Kidney glomerular epithelial cell (primary cell): ENCODE measurements around the gene SVEP1.
"Not testable (repeated sequence)": the region's sequence is repeated elsewhere in the genome, so short reads cannot be mapped to it uniquely, and the experiment has no call there.

Experiments used
- DNase-seq: peaks from one replicate; lab custom pipeline; 2025; lab: John Stamatoyannopoulos, UW

SVEP1 gene

GRCh38 chr9:110443866-110444220, 135.7 kb downstream of the SVEP1 start:
- no peak for DNase-seq

- peak; percentile 41 for DNase-seq
Observed at GRCh38 chr9:110443146-110443865, 136.2 kb downstream of the SVEP1 start.

DNA sequence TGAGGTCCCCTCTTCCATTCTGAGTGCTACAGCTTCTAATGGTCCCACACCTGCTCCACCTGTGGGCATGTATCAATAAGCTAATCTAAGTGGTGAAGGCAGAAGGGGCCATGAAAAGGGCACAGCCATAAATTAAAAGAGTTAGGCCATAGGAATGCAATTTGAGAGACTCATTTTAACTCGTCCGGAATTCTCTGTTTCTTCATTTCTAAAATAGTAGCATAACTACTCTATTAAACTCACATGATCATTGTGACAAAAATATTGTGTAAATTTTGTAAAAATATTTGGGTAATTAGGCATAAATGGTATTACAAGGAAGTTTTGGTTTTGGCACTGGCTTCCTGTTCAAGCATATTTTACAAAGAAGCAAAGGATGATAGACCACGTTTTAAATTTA, 138.7 kb downstream of the SVEP1 start:
- no peak for DNase-seq

DNA sequence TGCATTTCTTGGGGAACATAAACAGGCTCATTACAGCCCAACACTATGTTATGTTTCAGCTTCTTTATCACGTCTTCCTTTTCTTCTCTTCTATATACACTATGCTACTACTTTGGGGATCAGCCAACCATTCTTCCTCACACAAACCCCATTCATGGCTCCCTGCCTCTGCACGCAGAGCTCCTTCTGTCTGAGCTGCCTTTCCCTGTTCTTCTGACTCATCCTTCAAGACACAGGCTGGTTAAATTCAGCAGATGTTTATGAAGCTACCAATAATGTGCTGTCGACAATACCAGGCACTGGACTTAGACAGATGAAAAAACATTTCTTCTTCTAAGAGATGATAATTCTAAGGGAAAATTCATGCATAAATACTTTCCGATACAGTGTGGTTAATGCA, 139.4 kb downstream of the SVEP1 start:
- no peak for DNase-seq

DNA sequence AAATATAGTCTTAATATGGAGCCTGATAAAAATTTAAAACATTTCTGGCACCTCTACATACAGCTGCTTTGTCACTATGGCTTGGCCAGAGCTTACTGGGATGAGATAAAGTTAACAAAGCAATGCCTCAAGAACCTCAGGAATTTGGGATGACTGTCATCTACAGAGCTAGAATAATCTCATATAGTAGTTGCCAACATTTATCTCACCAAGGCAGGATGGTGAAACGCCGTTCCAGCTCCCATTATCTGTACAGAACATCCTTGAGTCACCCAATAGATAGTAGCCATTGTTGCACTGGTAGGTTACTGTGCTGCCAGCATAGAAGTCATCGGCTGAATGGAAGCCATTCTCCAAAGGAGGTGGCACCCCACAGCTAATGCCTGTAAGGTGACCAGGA, 147.3 kb downstream of the SVEP1 start:
- DNase-seq: no peak

- no peak for DNase-seq
Observed at GRCh38 chr9:110429453-110429852, 150.1 kb downstream of the SVEP1 start.

DNA sequence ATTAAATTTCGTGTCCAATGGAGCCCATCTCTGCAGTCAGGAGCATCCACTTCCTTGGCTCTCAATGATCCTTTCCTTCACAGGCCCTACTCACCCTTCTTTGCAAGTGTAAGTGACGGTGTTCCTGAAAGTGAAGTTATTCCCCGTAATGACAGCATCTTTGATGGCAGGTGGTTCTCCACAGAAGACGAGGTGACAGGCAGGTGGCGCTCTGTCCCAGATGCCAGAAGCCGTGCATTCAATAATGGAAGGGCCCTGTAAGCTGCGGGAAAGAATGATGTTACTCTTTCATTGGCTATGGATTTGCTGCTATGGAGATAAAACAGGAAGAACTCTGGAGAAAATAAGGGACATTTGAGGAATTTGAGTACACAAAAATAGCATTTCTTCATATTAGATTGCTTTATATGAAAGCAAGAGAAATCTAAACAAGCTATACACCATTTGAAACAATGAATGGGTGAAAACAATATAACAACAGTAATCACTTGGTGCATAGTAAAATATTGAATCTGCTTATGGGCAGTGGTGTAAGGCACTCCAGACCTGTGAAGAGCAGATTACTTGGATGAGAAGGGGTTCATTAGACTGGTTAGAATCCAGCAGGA, 151.9 kb downstream of the SVEP1 start:
- no peak for DNase-seq

DNA sequence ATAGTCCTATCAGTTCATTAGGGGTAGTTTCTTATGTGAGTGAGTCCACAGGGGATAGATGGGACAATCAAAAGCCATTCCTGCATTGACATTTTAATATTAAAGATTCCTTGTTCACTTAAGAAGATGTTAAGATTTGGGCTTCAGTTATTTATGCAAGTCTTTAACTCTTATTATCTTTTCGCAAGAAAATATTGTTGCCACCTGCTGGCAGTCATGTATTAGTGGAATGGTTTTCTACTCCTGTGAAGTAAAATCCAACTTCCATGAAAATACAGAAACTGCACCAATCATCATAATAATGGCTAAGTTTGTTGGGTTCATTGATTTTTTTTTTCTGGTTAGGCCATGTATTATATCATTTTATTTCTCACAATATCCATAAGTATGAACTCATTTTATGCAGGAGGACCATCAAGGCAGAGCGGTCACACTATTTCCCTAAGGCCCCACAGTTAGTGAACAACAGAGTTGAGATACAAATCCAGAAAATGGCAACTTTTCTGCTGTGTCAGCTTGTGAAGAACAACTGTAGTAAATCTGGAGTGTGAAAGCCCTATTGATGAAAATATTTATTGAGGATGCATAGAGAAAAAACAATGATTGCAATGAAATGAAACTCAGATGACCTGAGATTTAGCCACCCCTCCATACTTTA, 153.4 kb downstream of the SVEP1 start:
- DNase-seq: no peak

DNA sequence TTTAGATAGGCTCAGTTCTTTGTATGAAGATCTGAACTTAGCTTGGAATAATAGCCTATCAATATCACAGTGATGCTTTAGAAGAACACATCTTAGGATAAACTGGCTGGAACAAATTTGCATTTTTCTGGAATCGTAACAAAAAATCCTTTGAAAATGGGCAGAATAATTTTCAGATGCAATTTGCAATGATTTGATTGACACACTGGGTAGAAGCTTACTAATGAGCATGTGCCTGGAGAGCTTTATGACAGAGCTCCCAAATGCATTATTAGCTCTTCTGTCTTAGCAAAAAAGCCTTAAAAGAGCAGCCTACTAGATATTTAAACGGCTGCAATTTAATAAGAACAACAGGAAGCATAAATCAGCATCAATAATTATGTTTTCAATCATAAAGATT, 165.1 kb downstream of the SVEP1 start:
- DNase-seq: no peak

- no peak for DNase-seq
Observed at GRCh38 chr9:110410961-110411360, 168.6 kb downstream of the SVEP1 start.

DNA sequence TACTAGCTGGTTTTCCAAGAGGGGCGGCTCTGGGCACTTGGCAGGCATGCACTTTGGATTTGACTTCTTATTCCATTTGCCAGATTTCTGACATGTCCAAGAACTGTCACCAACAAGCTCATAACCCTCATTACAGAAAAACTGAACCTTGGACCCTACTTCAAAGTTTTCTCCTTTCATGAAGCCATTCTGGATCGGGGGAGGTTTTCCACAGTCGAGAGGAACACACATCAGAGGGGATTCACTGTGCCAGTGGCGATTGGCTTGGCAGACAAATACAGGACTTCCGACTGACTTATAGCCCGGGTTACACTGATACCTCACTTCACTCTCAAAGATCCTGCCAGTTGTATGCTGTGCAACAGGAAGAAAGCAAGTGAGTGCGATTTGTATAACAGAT, 170.9 kb downstream of the SVEP1 start:
- DNase-seq: no peak

DNA sequence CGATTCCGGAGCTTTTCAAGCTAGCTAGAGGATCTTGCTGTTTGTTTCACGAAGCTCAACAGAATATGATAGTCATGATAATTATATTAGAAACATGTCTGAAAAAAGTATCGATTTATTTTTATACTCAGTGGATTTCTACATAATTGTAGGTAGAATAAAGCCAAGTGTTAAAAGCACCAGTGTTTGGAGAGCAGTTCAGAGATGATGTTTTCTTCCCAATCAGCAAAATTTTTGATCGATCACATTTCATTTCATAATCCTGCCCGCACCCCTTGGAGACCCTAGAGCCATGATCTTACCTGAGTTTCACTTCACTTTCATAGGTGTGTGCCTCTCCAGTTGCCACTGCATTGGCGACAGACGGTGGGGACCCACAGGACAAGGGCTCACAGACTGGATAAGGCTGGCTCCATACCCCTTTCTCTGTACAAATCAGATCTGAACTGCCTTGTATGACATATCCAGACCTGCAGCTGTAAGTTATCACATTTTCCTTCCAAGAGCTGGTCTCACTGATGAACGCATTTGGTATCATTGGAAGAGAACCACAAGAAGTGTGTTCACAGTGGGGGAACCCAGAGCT, 173.6 kb downstream of the SVEP1 start:
- no peak for DNase-seq

DNA sequence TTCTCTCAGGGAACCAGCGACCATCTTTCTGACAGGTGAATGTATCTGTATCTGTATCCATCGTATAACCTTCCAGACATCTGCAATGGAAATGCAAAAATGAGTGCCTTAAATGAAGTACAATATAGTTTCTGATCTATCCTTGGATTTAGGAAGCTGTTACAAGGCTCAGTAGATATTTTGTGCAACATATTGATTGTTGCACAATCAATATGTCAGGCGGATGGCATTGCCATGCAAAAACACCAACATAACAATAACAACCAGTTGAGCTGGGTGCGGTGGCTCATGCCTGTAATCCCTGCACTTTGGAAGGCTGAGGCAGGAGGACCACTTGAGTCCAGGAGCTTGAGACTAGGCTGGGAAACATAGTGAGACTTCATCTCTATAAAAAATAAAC, 175.1 kb downstream of the SVEP1 start:
- no peak for DNase-seq

- no peak for DNase-seq
Observed at GRCh38 chr9:110399983-110400382, 179.6 kb downstream of the SVEP1 start.

GRCh38 chr9:110398992-110399391, 180.5 kb downstream of the SVEP1 start:
- not testable (repeated sequence) for DNase-seq

GRCh38 chr9:110391826-110392485, 187.6 kb downstream of the SVEP1 start:
- DNase-seq: no peak

DNA sequence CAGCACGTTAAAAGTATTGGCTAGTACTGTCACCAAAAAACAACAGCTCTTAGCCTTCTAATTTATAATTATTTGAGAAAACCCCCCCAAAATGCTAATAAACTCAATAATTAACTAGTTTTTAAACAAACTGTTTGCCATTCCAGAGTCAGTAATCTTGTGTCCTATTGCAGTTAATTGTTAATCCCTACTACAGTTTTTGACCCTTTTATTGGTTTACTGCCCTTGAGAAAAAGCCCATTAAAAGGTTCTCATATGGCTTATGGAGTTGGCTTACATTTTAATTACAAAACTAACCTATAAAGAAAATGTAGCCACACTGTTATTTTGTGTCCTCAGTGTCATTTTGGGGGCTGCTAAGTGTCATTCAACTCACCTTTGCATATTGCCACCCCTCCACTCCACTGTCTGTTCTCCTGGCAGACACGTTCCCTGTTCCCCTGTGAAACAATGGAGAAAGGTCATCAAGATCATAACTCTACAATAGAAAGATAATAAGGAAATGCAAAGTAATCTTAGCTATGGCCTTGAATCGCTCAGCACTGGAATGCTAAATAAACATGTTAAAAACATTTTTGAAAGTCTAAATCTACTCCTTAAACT, 190.3 kb downstream of the SVEP1 start:
- no peak for DNase-seq

GRCh38 chr9:110383491-110383890, 196.1 kb downstream of the SVEP1 start:
- no peak for DNase-seq

- DNase-seq: no peak
Observed at GRCh38 chr9:110382731-110383130, 196.8 kb downstream of the SVEP1 start.

- DNase-seq: no peak
Observed at GRCh38 chr9:110371411-110372007, 208.0 kb downstream of the SVEP1 start.

DNA sequence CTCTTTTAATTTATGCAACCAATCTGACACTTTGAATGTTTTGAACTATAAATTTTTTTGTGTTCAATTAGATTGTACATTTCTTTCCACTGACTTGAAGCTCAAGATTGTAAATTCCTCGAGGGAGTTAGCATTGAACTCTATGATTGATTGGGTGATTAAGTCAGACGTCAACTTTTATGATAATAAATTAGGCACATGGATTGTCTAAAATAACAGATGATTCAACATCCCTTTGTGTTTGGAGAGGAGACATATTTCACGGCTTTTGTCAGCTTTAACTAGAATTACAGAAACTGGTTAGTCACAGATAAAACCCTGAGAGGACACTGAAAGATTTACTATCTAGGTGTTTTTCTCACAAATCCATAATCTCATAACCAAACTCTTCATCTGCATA, 209.2 kb downstream of the SVEP1 start:
- peak; percentile 90 for DNase-seq

DNA sequence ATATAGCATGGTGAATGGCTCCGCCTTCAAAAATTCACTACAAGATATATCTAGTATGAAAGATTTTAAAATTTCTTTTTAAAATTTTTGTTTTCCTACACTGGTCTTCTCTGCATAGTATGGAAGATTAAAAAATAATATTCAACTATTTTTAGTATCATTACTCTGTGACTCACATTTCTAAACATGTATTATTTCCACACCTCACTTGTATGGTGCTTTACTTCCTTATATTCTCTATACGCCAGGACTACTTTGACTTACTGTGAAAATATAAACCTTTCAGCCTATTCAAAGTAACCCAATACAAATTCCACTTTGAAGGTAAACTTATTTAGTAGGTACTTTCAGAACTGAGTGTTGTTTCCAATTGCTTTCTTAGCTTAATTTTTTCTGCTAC, 215.1 kb downstream of the SVEP1 start:
- DNase-seq: no peak
